NOMO-1 treated with dmso at 0.1 percent for 144 hours (cell line): ENCODE data around the gene C5orf47.

Source experiments
- DNase-seq: peaks from one replicate; lab custom pipeline; 2025; ENCODE audit not compliant: unreplicated experiment; lab: John Stamatoyannopoulos, UW

The C5orf47 gene

GRCh38 chr5:174022384-174023095, 33.6 kb downstream of the C5orf47 start:
- no peak for DNase-seq

GRCh38 chr5:174030286-174030685, 41.3 kb downstream of the C5orf47 start:
- no peak for DNase-seq

GRCh38 chr5:174044466-174045254, 55.7 kb downstream of the C5orf47 start:
- DNase-seq = no peak

- DNase-seq = peak; percentile 60
Observed at GRCh38 chr5:174045470-174046025, 56.6 kb downstream of the C5orf47 start, which contains the start of gene NSG2. TSS of gene NSG2 (plus strand) at chr5:174045706. CDS start at chr5:174046756, 1,050 bp downstream.

- DNase-seq = no peak
Observed at GRCh38 chr5:174046558-174046957, 57.6 kb downstream of the C5orf47 start.

- DNase-seq = no peak
Observed at GRCh38 chr5:174047472-174048099, 58.6 kb downstream of the C5orf47 start.

- DNase-seq = no peak
Observed at GRCh38 chr5:174052636-174053035, 63.7 kb downstream of the C5orf47 start.

GRCh38 chr5:174053905-174054304, 64.9 kb downstream of the C5orf47 start:
- DNase-seq = no peak
